IMR-90 (cell line): Measurements from ENCODE around the gene PPM1L. TPM values are rescaled to one million over a fixed set of nuclear protein-coding genes. Genes with fewer than 3 reads are reported as not detected.

Experiments used
- ATAC-seq: fragments of 200-7000 bp; cut with Tn5 transposase; 2 replicates; pipeline ENCODE4 v1.9.1; 2020; ENCODE audit warnings: low read depth, mild to moderate bottlenecking, moderate library complexity
- BruUV-seq: library from RNA; stranded (reverse); fragments of 400-500 nt; replicated peaks from 2 replicates; lab custom pipeline; 2021; lab: Mats Ljungman, UMichigan
- CTCF ChIA-PET: fragments of 300-600 bp; formaldehyde crosslinking; extraction: SDS; loops from one replicate; lab custom pipeline; 2021; ENCODE audit warnings: antibody characterized with exemption; lab: Yijun Ruan, JAX
- POLR2A ChIA-PET: fragments of 300-600 bp; sonication (Branson Sonifier 250); formaldehyde crosslinking; loops from one replicate; lab custom pipeline; 2022; ENCODE audit warnings: antibody characterized with exemption; ENCODE audit not compliant: unreplicated experiment; lab: Charles Lee
- DNase-seq: peaks from one replicate; pipeline ENCODE4 v3.0.0; 2013
- H2AFZ ChIP-seq: replicated peaks from 2 replicates; pipeline ENCODE3; 2013; ENCODE audit warnings: low read length, mild to moderate bottlenecking; ENCODE audit not compliant: poor library complexity
- H2AK5ac ChIP-seq: 2 replicates; pipeline ENCODE4 v1.6.1; 2013; ENCODE audit warnings: low read depth, low read length, inconsistent platforms
- H2AK9ac ChIP-seq: replicated peaks from 2 replicates; pipeline ENCODE3; 2013; ENCODE audit warnings: mild to moderate bottlenecking, low read depth, low read length, moderate library complexity; ENCODE audit not compliant: poor library complexity
- H2BK120ac ChIP-seq: 2 replicates; pipeline ENCODE4 v1.6.1; 2013; ENCODE audit warnings: low read depth, low read length, inconsistent platforms
- H2BK15ac ChIP-seq: 3 replicates; pipeline ENCODE4 v1.6.1; 2013; ENCODE audit warnings: low read depth, low read length, inconsistent platforms
- H2BK20ac ChIP-seq: 2 replicates; pipeline ENCODE4 v1.6.1; 2013; ENCODE audit warnings: low read depth, mild to moderate bottlenecking, inconsistent platforms, low read length, moderate library complexity
- H2BK5ac ChIP-seq: 2 replicates; pipeline ENCODE4 v1.6.1; 2013; ENCODE audit warnings: mild to moderate bottlenecking, low read depth, low read length, inconsistent platforms; ENCODE audit not compliant: poor library complexity, severe bottlenecking
- H3K14ac ChIP-seq: replicated peaks from 2 replicates; pipeline ENCODE4 v1.6.1; 2013; ENCODE audit warnings: low read depth, low read length, inconsistent platforms
- H3K18ac ChIP-seq: 2 replicates; pipeline ENCODE4 v1.6.1; 2013; ENCODE audit warnings: low read depth, low read length, control low read depth
- H3K23ac ChIP-seq: 2 replicates; pipeline ENCODE4 v1.6.1; 2013; ENCODE audit warnings: low read depth, low read length, inconsistent platforms
- H3K27ac ChIP-seq: 2 replicates; pipeline ENCODE4 v1.5.1; 2013; ENCODE audit warnings: mild to moderate bottlenecking, control low read depth, low read length; ENCODE audit not compliant: insufficient read depth
- H3K27me3 ChIP-seq: 2 replicates; pipeline ENCODE4 v1.6.1; 2013; ENCODE audit warnings: low read length; ENCODE audit not compliant: control insufficient read depth, insufficient read depth
- H3K36me3 ChIP-seq: 2 replicates; pipeline ENCODE4 v1.6.1; 2013; ENCODE audit warnings: low read length, mixed read lengths; ENCODE audit not compliant: control insufficient read depth, insufficient read depth
- H3K4ac ChIP-seq: 2 replicates; pipeline ENCODE4 v1.6.1; 2013; ENCODE audit warnings: low read depth, low read length, inconsistent platforms
- H3K4me1 ChIP-seq: 2 replicates; pipeline ENCODE4 v1.6.1; 2013; ENCODE audit warnings: low read length, mixed read lengths; ENCODE audit not compliant: control insufficient read depth, insufficient read depth
- H3K4me2 ChIP-seq: 2 replicates; pipeline ENCODE4 v1.6.1; 2013; ENCODE audit warnings: low read depth, mild to moderate bottlenecking, control low read depth, low read length, moderate library complexity
- H3K4me3 ChIP-seq: 2 replicates; pipeline ENCODE4 v1.5.1; 2013; ENCODE audit warnings: low read depth, mild to moderate bottlenecking, control low read depth, low read length, moderate library complexity; ENCODE audit not compliant: insufficient read depth
- H3K56ac ChIP-seq: 2 replicates; pipeline ENCODE4 v1.6.1; 2013; ENCODE audit warnings: low read length, inconsistent platforms; ENCODE audit not compliant: insufficient read depth; ENCODE audit errors: extremely low read depth
- H3K79me1 ChIP-seq, 2 experiments: 2 replicates each; pipeline ENCODE4 v1.6.1; 2013; ENCODE audit warnings: low read length in 2 of 2, inconsistent platforms in 1 of 2, low read depth in 1 of 2
- H3K9ac ChIP-seq: 2 replicates; pipeline ENCODE4 v1.6.1; 2013; ENCODE audit warnings: low read depth, low read length, control low read depth
- H3K9me1 ChIP-seq: 2 replicates; pipeline ENCODE4 v1.6.1; 2013; ENCODE audit warnings: low read length, inconsistent platforms; ENCODE audit not compliant: insufficient read depth
- H3K9me3 ChIP-seq: 2 replicates; pipeline ENCODE4 v1.6.1; 2013; ENCODE audit warnings: low read length; ENCODE audit not compliant: control insufficient read depth, insufficient read depth
- H4K20me1 ChIP-seq: 2 replicates; pipeline ENCODE4 v1.6.1; 2013; ENCODE audit warnings: low read length, inconsistent platforms; ENCODE audit not compliant: insufficient read depth
- H4K5ac ChIP-seq: 2 replicates; pipeline ENCODE4 v1.6.1; 2013; ENCODE audit warnings: mild to moderate bottlenecking, low read depth, low read length, control low read depth
- H4K8ac ChIP-seq, 2 experiments: 2 replicates each; pipeline ENCODE4 v1.6.1; 2013; ENCODE audit warnings: low read depth in 2 of 2, low read length in 2 of 2, control low read depth in 1 of 2, inconsistent platforms in 1 of 2
- H4K91ac ChIP-seq: 2 replicates; pipeline ENCODE4 v1.6.1; 2013; ENCODE audit warnings: low read depth, low read length, inconsistent platforms; ENCODE audit not compliant: insufficient read depth
- CEBPB ChIP-seq: IDR thresholded peaks from 2 replicates; pipeline ENCODE4 v1.6.1; 2012; ENCODE audit warnings: low read depth, low read length, improper control_type of control experiment
- CHD1 ChIP-seq: IDR thresholded peaks from 2 replicates; pipeline ENCODE4 v1.6.1; 2012; ENCODE audit warnings: low read depth, low read length, improper control_type of control experiment
- ELK1 ChIP-seq: fragments of 150-350 bp; IDR thresholded peaks from 2 replicates; pipeline ENCODE4 v1.6.1; 2016; ENCODE audit warnings: low read depth, mild to moderate bottlenecking, low read length, moderate library complexity, borderline replicate concordance
- FOS ChIP-seq: fragments of 150-350 bp; IDR thresholded peaks from 2 replicates; pipeline ENCODE4 v1.6.1; 2016; ENCODE audit warnings: low read depth, low read length
- MAFK ChIP-seq: IDR thresholded peaks from 2 replicates; pipeline ENCODE4 v1.6.1; 2012; ENCODE audit warnings: low read depth, low read length, improper control_type of control experiment
- MAZ ChIP-seq: IDR thresholded peaks from 2 replicates; pipeline ENCODE4 v1.6.1; 2012; ENCODE audit warnings: low read depth, mild to moderate bottlenecking, low read length, improper control_type of control experiment, moderate library complexity, borderline replicate concordance
- MXI1 ChIP-seq: IDR thresholded peaks from 2 replicates; pipeline ENCODE4 v1.6.1; 2012; ENCODE audit warnings: low read depth, mild to moderate bottlenecking, low read length, moderate library complexity, borderline replicate concordance
- NFE2L2 ChIP-seq: fragments of 150-350 bp; IDR thresholded peaks from 2 replicates; pipeline ENCODE4 v1.6.1; 2016; ENCODE audit warnings: low read depth, mild to moderate bottlenecking, low read length
- RAD21 ChIP-seq: IDR thresholded peaks from 2 replicates; pipeline ENCODE4 v1.6.1; 2012; ENCODE audit warnings: low read length, improper control_type of control experiment
- RCOR1 ChIP-seq: IDR thresholded peaks from 2 replicates; pipeline ENCODE4 v1.6.1; 2012; ENCODE audit warnings: mild to moderate bottlenecking, low read length, improper control_type of control experiment; ENCODE audit not compliant: insufficient replicate concordance
- SMC3 ChIP-seq: fragments of 150-350 bp; IDR thresholded peaks from 2 replicates; pipeline ENCODE4 v1.6.1; 2016; ENCODE audit warnings: low read depth, mild to moderate bottlenecking, antibody characterized with exemption, low read length, moderate library complexity
- WGBS, 2 experiments: methylation state at CpG; one replicate each; pipeline versions ENCODE4 v1.1.5 to v1.1.7; 2013; ENCODE audit warnings: missing lambda C conversion rate in 2 of 2; ENCODE audit not compliant: insufficient read length in 1 of 2; ENCODE audit errors: extremely low coverage in 2 of 2; 5-methylcytosine and 5-hydroxymethylcytosine counted together
- dilution Hi-C: fragments of 300-500 bp; cut with HindIII; formaldehyde crosslinking; loops from one replicate; pipeline ENCODE4 v1.14.3; 2018; ENCODE audit warnings: low sequenced_read_pairs; ENCODE audit not compliant: unreplicated experiment
- in situ Hi-C: fragments of 300-500 bp; cut with MboI; formaldehyde crosslinking; loops from 3 replicates; pipeline ENCODE4 v1.14.3; 2019; ENCODE audit warnings: low sequenced_read_pairs, inconsistent platforms, mixed read lengths
- intact Hi-C: fragments of 100-400 bp; cut with micrococcal nuclease; formaldehyde crosslinking; loops from 2 replicates; pipeline ENCODE4 v1.10.0; 2022
- polyA plus RNA-seq, 3 experiments: library from polyadenylated mRNA; depleted of rRNA; stranded (reverse); fragments of >200 nt; gene quantifications; 2 replicates each; pipeline ENCODE4 v1.2.3, GENCODE V29; 2012; ENCODE audit warnings: low replicate concordance in 1 of 3
- total RNA-seq: library from RNA; depleted of rRNA; stranded (reverse); fragments of >200 nt; gene quantifications from 2 replicates; pipeline ENCODE4 v1.2.3, GENCODE V29; 2012
- TF ChIP-seq, protein P1 (sequence below): conservative IDR thresholded peaks from 2 replicates; pipeline ENCODE4 v1.5.1; 2012; ENCODE audit warnings: mild to moderate bottlenecking, low read depth, low read length, improper control_type of control experiment

The PPM1L gene
- total and polyA plus RNA-seq, 2 of the 4 experiments (the other 2 are of a cell fraction) = 0.14 to 0.18 TPM

GRCh38 chr3:161100994-161101393 is 345.0 kb downstream of the PPM1L start:
- Histone ChIP-seq H3K4ac (no peak overlapping the region), H3K27me3 (no peaks in the 10 kb centered on the region), H3K36me3 (0 out of 2 replicates have a peak, but pooled peaks cover 2% of the 10 kb centered on the region), H2AK9ac (no peak overlapping the region), H2BK5ac (no peak overlapping the region), H3K4me2 (no peak overlapping the region), H2AFZ (no peak overlapping the region), H3K79me1 (no peaks in the 10 kb centered on the region), H3K18ac (no peak overlapping the region), H3K56ac (no peak overlapping the region), H2BK15ac (no peak overlapping the region), H2BK120ac (no peak overlapping the region), H3K27ac (no peak overlapping the region), H3K4me3 (no peak overlapping the region), H3K9me1 (no peaks in the 10 kb centered on the region; the same call in 1 of the 2 replicates), H3K4me1 (no peaks in the 10 kb centered on the region), H3K9ac (no peak overlapping the region), H3K23ac (no peak overlapping the region), H4K91ac (no peak overlapping the region), H4K5ac (no peak overlapping the region), H4K8ac (no peak overlapping the region), H2BK20ac (no peak overlapping the region), H4K20me1 (no peaks in the 10 kb centered on the region), H3K14ac (no peak overlapping the region), H3K9me3 (no peaks in the 10 kb centered on the region), H2AK5ac (no peak overlapping the region)
- in situ Hi-C loops = no loop called here
- ChIA-PET CTCF (no interaction called here), POLR2A (no interaction called here)
- intact Hi-C loops = loop anchor here (5.0 kb wide), 1 partner anchor 171 kb away; no protein-coding TSS in a partner anchor
- WGBS, 2 experiments = no CpG with 5 or more reads among the region's 6 CpGs
- DNase-seq (no peak), ATAC-seq (no peak)
- dilution Hi-C loops = no loop called here
- TF ChIP-seq MAFK = no peak
- no peak for TF ChIP-seq CEBPB
- no peak for TF ChIP-seq NFE2L2
- no peak for TF ChIP-seq MAZ
- no peak for TF ChIP-seq RAD21
- TF ChIP-seq FOS = no peak
- TF ChIP-seq, protein P1, sequence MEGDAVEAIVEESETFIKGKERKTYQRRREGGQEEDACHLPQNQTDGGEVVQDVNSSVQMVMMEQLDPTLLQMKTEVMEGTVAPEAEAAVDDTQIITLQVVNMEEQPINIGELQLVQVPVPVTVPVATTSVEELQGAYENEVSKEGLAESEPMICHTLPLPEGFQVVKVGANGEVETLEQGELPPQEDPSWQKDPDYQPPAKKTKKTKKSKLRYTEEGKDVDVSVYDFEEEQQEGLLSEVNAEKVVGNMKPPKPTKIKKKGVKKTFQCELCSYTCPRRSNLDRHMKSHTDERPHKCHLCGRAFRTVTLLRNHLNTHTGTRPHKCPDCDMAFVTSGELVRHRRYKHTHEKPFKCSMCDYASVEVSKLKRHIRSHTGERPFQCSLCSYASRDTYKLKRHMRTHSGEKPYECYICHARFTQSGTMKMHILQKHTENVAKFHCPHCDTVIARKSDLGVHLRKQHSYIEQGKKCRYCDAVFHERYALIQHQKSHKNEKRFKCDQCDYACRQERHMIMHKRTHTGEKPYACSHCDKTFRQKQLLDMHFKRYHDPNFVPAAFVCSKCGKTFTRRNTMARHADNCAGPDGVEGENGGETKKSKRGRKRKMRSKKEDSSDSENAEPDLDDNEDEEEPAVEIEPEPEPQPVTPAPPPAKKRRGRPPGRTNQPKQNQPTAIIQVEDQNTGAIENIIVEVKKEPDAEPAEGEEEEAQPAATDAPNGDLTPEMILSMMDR = no peak
- no peak for TF ChIP-seq MXI1
- TF ChIP-seq ELK1 = no peak
- TF ChIP-seq CHD1 = no peak
- TF ChIP-seq SMC3 = no peak
- TF ChIP-seq RCOR1 = no peak
- no TSS peak for BruUV-seq
